Activated CD4-positive, alpha-beta T cell treated with anti-CD3 and anti-CD28 coated beads, Interleukin-2, amount 50 U/mL, for 48 hours (primary cell): ENCODE data around the gene IL33.

Experiments
- DNase-seq, 2 experiments: peaks; one replicate each; pipeline ENCODE4 v3.0.0-alpha.2; 2020

The IL33 gene

GRCh38 chr9:6305954-6306563 is 90.5 kb downstream of the IL33 start:
- DNase-seq, result no peak
